Left ventricle myocardium inferior (tissue), 1 donor: Measurements from ENCODE around the gene HCN2. TPM values are rescaled to one million over a fixed set of nuclear protein-coding genes. Genes with fewer than 3 reads are reported as not detected.
A peak's percentile ranks its signal among the peaks of the same experiment; 100 is the strongest.
"Not testable (repeated sequence)": the region's sequence is repeated elsewhere in the genome, so short reads cannot be mapped to it uniquely, and the experiment has no call there.

Experiments used
- DNase-seq: peaks from one replicate; pipeline ENCODE4 v3.0.0-alpha.2; 2020
- H3K27ac ChIP-seq: fragments of 200-600 bp; replicated peaks from 2 replicates; pipeline ENCODE4 v1.8.0; 2021
- H3K27me3 ChIP-seq: fragments of 200-600 bp; 2 replicates; pipeline ENCODE4 v1.8.0; 2021; ENCODE audit warnings: low read depth
- H3K36me3 ChIP-seq: fragments of 200-600 bp; 2 replicates; pipeline ENCODE4 v1.8.0; 2021
- H3K4me1 ChIP-seq: fragments of 200-600 bp; 2 replicates; pipeline ENCODE4 v1.8.0; 2021
- H3K4me3 ChIP-seq: fragments of 200-600 bp; 2 replicates; pipeline ENCODE4 v1.8.0; 2021; ENCODE audit warnings: mild to moderate bottlenecking, moderate library complexity
- H3K9me3 ChIP-seq: fragments of 200-600 bp; replicated peaks from 2 replicates; pipeline ENCODE4 v1.8.0; 2021
- CTCF ChIP-seq: fragments of 200-600 bp; IDR thresholded peaks from 2 replicates; pipeline ENCODE4 v1.8.0; 2021; ENCODE audit warnings: antibody characterized with exemption, mild to moderate bottlenecking, borderline replicate concordance
- intact Hi-C: fragments of 100-400 bp; cut with micrococcal nuclease; formaldehyde crosslinking; loops from one replicate; pipeline ENCODE4 v1.11.0; 2022
- total RNA-seq: library from RNA; stranded (reverse); fragmentation: NEBNext Ultra II Directional; extraction: Animal tissue kit (Norgen Biotek cat#: 25700); gene quantifications from one replicate; pipeline ENCODE4 v1.2.1, GENCODE V29; 2021
- donor health status: DM: no; HTN: yes; CAD: no; lungs with severe emphysema.

HCN2 gene
- total RNA-seq, 1 donor from 2014 or later = 21.9 TPM

- Histone ChIP-seq H3K4me1 (peaks cover 8% of the 10 kb centered on the region), H3K27ac (no peak overlapping the region), H3K9me3 (no peaks in the 10 kb centered on the region), H3K4me3 (no peak overlapping the region), H3K27me3 (no peaks in the 10 kb centered on the region), H3K36me3 (peaks cover 81% of the 10 kb centered on the region)
- no peak for DNase-seq
- intact Hi-C loops = no loop called here
- no peak for TF ChIP-seq CTCF
Observed at GRCh38 chr19:625257-625656, 35.6 kb downstream of the HCN2 start.

- intact Hi-C loops, H3K4me3 ChIP-seq, H3K27me3 ChIP-seq, H3K27ac ChIP-seq, H3K9me3 ChIP-seq, DNase-seq: not testable (repeated sequence)
- H3K36me3 ChIP-seq = peaks cover 76% of the 10 kb centered on the region
- H3K4me1 ChIP-seq = peaks cover 15% of the 10 kb centered on the region
Observed at GRCh38 chr19:626566-626965, 36.9 kb downstream of the HCN2 start.

- no peaks in the 10 kb centered on the region for H3K9me3 ChIP-seq
- H3K4me1 ChIP-seq = peaks cover 31% of the 10 kb centered on the region
- TF ChIP-seq CTCF = peak; percentile 33
- no peaks in the 10 kb centered on the region for H3K27me3 ChIP-seq
- H3K36me3 ChIP-seq = peaks cover 60% of the 10 kb centered on the region
- no peak overlapping the region for H3K27ac ChIP-seq
- H3K4me3 ChIP-seq = no peak overlapping the region
- no peak for DNase-seq
- intact Hi-C loops = no loop called here
Observed at GRCh38 chr19:628168-628567, 38.5 kb downstream of the HCN2 start.

GRCh38 chr19:629515-629914 is 39.8 kb downstream of the HCN2 start:
- H3K4me3 ChIP-seq, H3K27ac ChIP-seq, DNase-seq, H3K9me3 ChIP-seq, H3K27me3 ChIP-seq, intact Hi-C loops: not testable (repeated sequence)
- Histone ChIP-seq H3K4me1 (peaks cover 41% of the 10 kb centered on the region), H3K36me3 (peaks cover 48% of the 10 kb centered on the region)

- Histone ChIP-seq H3K36me3 (peaks cover 42% of the 10 kb centered on the region), H3K9me3 (no peaks in the 10 kb centered on the region), H3K27me3 (no peaks in the 10 kb centered on the region), H3K27ac (no peak overlapping the region), H3K4me3 (no peak overlapping the region), H3K4me1 (peaks cover 43% of the 10 kb centered on the region)
- intact Hi-C loops = no loop called here
- DNase-seq = no peak
- TF ChIP-seq CTCF = no peak
Observed at GRCh38 chr19:629961-630714, 40.5 kb downstream of the HCN2 start.

- Histone ChIP-seq H3K9me3 (no peaks in the 10 kb centered on the region), H3K4me3 (peak overlapping the region; percentile 85), H3K27me3 (no peaks in the 10 kb centered on the region), H3K27ac (peak overlapping the region; percentile 85), H3K36me3 (peaks cover 27% of the 10 kb centered on the region), H3K4me1 (peaks cover 43% of the 10 kb centered on the region)
- no peak for TF ChIP-seq CTCF
- DNase-seq = no peak
- intact Hi-C loops = no loop called here
Observed at GRCh38 chr19:632579-633067, 42.9 kb downstream of the HCN2 start.
